PC-3 (cell line): ENCODE results near the gene RAD23A.

Source experiments
- CTCF ChIP-seq: fragments of 300-600 bp; sonication (generic); conservative IDR thresholded peaks from 2 replicates; pipeline ENCODE4 v1.5.1; 2017; ENCODE audit warnings: antibody characterized with exemption, low read depth, mild to moderate bottlenecking, low read length
- EZH2 ChIP-seq: fragments of 300-600 bp; sonication (generic); IDR thresholded peaks from one replicate; pipeline ENCODE4 v1.6.1; 2017; ENCODE audit warnings: antibody characterized with exemption, mild to moderate bottlenecking, low read length; ENCODE audit not compliant: unreplicated experiment
- EZH2phosphoT487 ChIP-seq: fragments of 300-600 bp; sonication (generic); IDR thresholded peaks from 2 replicates; pipeline ENCODE4 v1.6.1; 2018; ENCODE audit warnings: mild to moderate bottlenecking, antibody characterized with exemption, low read length, borderline replicate concordance

- TF ChIP-seq EZH2phosphoT487 (no peak), CTCF (no peak), EZH2 (no peak)
Observed at GRCh38 chr19:12899891-12900518, 45.7 kb upstream of the RAD23A start.
